Mucosa of gallbladder (tissue), 1 donor: ENCODE measurements around the gene MAD1L1. TPM values are rescaled to one million over a fixed set of nuclear protein-coding genes. Genes with fewer than 3 reads are reported as not detected.

Experiments
- DNase-seq: peaks from one replicate; pipeline ENCODE4 v3.0.0-alpha.2; 2020; ENCODE audit warnings: low spot score
- total RNA-seq: library from RNA; stranded (reverse); gene quantifications from one replicate; pipeline ENCODE4 v1.2.1, GENCODE V29; 2021
- donor health status: DM: no; HTN: no; CAD: no.

The MAD1L1 gene
- total RNA-seq, 1 donor from 2014 or later, result 50.5 TPM

DNA sequence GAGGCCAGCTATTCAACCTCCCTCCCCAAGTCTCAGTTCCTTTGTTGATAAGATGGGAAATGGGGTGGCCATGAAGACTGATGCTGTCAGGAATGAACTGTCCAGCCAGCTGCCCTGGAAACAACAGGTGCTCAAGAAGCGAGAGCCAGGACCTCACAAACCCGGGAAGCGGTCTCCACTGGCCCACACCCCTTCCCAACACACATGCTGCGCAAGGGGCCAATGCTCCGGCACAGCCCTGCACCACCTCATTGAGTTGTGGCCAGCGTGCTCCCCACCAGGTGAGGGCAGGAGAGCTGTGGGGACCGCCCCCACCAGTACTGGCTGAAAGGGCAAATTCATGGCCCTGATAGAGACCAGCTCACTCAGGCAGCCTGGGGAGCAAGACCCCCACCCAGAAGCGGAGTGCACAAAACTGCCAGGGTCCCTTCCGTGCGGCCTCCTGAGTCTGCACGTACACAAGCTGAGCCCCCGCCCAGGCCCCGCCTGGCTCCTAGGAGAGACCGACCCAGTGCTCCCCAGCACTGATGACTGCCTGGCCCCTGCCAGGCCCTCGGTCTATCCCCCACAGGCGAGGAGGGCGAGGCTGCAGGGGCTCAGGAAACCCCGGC lies 216.6 kb downstream of the MAD1L1 start:
- DNase-seq, result no peak

- no peak for DNase-seq
Measured at GRCh38 chr7:2015251-2015871, 217.4 kb downstream of the MAD1L1 start.

- no peak for DNase-seq
Measured at GRCh38 chr7:2014391-2015241, 218.1 kb downstream of the MAD1L1 start.

GRCh38 chr7:2013381-2014311 lies 219.1 kb downstream of the MAD1L1 start:
- DNase-seq, result no peak

- no peak for DNase-seq
Measured at GRCh38 chr7:2012981-2013380, 219.8 kb downstream of the MAD1L1 start.

DNA sequence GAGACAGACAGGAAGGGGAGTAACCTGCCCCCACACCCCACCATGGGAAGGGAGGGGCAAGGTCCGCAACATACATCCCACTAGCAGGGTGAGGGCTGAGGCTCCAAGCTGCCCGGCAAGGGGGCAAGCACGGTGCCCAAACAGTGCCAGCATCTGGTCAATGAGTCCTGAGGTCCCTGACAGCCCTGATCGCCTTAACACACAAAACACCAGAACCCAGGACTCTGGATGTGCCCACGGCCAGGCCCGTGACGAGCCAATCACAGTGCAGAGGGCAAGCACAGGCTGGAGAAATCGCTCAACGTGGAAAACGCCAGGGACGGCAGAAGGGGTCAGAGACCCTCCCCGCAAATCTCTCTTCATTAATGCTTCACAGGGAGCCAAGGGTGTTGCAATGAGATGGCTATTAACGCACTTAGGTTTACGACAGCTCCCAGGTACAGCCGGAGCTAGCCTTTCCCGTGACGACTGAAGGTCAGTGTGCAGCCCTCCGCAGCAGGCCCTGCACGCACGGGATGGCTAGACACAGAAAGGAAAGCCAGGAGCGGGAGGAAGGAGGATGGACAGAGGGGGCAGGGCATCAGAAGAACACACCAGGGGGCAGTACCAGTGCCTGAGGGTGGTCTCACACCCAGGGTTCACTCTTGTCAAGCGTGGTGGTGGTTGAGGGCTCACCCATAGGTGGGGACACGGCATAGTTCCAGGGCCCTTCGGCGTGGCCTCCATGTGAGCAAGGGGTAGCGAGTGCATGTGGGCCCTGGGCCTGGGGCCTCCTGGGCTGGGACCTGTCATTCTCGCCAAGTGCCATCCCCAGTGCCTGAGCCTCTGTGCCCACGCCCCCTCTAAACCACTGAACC lies 220.5 kb downstream of the MAD1L1 start:
- no peak for DNase-seq

DNA sequence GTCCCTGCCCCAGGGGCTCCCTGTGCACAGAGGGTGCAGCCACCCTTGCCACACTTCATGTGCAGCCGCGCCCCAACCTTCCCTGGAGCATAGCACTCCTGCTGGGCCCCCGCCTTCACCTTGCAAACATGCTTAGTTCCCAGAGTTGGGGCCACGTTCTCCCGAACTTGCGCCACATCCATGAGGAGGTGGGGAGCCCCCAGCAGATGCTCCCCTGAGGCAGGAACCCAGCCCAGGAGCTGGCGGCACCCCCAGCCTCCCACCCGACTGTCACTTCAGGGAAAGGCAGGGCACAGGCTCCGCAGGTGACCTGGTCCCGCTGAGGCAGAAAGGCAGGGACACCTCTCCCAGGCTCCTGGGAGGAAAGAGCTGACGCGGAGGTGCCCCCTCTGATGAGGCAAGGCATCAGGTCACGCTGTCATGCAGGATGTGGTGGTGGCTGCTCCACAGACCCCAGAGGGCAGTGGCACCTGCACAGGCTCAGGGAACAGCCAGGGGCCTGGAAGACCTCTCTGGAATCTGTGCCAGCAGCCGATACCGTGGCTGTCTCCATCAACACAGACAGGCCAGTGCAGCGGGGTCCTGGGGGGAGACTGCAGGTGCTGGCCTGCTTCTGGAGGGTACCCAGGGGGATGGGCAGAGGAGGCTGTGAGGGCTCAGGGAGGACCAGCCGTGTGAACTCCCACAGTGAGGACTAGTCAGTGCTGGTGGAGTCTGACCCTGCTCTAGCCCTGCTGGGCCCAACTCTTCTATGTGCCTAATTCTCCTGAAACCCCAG lies 221.3 kb downstream of the MAD1L1 start:
- DNase-seq, result no peak

DNA sequence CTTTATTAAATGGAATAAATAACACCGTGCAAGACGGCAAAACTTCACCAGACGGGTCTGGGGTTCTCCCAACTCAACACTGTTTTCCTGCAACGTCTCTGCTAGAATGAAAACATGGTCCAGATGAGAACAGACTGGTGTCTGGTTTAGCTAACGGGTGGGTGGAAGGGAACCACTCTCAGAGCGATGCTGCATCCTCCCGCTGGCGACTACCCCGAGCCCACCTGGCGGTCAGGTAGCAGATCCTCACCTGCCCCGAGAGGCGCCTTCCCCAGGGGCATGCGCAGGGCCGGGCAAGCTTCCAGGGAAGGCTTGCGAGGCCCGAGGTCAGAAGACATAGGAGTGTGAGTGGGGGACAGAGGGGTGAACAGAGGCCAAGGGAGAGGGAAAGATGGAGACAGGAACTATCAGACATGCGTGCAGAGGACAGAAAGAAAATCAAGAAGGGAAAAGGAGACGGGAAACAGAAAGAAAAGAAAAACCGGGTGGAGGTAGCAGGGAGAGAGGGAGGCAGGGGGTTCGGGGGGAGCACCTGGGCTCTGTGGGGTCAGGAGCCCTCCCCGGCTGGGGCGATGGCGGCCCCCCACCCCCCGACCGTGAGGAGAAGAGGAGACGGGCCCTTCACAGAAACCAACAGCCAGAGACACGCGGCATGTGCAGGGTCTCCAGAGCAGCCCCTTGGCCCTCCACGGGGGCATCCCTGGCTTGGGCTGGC lies 222.0 kb downstream of the MAD1L1 start:
- DNase-seq, result no peak

GRCh38 chr7:2010101-2010500 lies 222.6 kb downstream of the MAD1L1 start:
- no peak for DNase-seq

- DNase-seq, result no peak
Measured at GRCh38 chr7:2009541-2010001, 223.2 kb downstream of the MAD1L1 start.

DNA sequence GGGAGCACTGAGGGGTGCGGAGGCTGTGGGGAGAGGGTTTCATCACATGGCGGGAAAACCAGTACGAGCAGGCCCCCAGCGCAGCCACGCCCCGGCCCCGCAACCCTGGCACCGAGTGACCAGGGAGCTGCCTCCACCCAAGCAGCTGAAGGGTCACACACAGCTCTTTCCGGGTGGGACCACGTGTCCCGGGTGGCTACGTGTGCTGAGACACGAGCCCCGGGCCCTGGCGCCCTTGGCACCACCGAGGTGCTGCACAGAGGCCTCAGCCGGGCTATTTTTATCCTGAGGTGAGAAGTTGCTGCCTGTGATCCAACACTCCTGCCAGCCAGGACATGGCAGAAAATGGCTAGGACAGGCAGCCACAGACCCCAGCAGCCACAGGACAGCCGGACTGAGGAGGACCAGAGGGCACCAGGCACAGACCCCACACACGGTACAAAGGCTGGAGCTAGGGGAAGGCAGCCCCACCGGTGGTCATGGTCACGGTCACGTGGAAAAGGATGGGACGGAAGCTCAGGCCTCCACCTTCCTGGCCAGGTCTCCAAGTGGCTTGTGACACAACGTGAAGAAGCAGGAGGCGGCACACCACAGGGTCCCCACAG lies 223.7 kb downstream of the MAD1L1 start:
- DNase-seq, result no peak

GRCh38 chr7:2008101-2008935 lies 224.4 kb downstream of the MAD1L1 start:
- DNase-seq, result no peak

- DNase-seq, result no peak
Measured at GRCh38 chr7:2007551-2007950, 225.2 kb downstream of the MAD1L1 start.

DNA sequence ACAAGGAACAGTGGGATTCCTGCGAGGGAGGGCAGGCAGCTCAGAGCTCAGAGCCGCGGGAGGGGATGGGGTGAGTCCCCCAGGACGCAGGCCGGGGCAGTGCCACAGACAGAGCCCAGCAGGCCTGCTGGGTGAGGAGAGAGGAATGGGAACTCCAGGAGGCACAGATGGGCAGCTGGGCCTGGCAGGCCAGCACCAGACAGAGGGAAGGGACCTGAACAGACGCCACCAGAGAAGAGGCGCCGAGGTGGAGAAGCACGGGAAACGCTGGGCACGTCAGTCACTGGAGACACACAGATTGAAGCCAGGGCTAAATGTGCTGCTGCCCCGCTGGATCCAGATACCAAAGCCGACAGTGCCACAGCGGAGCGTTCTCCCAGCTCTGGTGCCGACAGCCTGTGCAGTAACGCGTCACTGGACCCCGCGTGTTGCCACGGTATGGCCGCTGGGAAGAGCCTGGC lies 225.8 kb downstream of the MAD1L1 start:
- DNase-seq, result no peak

DNA sequence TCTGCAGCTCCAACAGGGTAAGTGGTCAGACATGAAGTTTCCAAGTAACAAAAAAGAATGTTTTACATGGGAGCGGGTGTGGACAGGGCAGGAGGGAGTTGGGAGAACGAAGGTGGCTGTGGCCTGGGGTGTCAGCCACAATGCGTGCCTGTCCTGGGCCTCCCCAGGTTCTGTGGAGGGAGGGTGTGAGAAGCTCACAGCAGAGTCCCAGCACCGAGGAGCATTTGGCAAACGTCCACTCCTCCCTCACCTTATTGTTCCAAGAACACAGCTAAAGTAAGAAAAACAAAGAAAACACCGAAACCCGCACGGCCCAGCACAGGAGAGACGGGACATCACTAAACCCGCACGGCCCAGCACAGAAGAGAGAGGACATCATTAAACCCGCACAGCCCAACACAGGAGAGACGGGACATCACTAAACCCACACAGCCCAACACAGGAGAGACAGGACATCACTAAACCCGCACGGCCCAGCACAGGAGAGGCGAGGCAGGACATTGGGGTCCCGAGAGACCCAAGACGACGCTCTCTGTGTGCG lies 226.4 kb downstream of the MAD1L1 start:
- no peak for DNase-seq

- DNase-seq, result no peak
Measured at GRCh38 chr7:2005786-2006185, 227.0 kb downstream of the MAD1L1 start.
